GM12875 (cell line): ENCODE results near the gene ACACB.

ENCODE experiments used
- H3K4me3 ChIP-seq: one replicate; pipeline ENCODE4 v1.5.1; 2011; ENCODE audit warnings: low read depth, low read length, control low read depth
- TF ChIP-seq, protein P1 (sequence below): IDR thresholded peaks from 2 replicates; pipeline ENCODE4 v1.5.1; 2011; ENCODE audit warnings: low read depth, mild to moderate bottlenecking, control low read depth, inconsistent platforms, low read length, moderate library complexity, borderline replicate concordance; ENCODE audit not compliant: insufficient read depth

Gene ACACB

DNA sequence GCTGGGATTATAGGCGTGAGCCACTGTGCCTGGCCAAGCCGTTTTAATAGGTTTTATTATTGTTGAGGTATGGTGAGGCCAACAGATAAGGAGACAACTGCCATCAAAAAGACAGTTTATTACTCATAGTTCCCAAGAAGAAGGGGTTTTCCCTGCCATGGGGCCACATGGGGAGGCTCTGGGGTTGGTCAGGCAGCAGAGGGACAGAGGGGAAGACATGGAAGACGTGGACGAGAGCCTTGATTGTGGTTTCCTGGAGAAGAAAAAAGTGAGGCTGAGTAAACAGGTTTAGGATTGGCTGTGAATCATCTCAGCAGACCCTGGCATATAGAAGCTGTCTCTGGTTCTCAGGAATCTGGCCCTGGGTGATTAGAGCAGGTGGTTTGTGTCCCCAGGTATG, 122.8 kb downstream of the ACACB start:
- TF ChIP-seq, protein P1, sequence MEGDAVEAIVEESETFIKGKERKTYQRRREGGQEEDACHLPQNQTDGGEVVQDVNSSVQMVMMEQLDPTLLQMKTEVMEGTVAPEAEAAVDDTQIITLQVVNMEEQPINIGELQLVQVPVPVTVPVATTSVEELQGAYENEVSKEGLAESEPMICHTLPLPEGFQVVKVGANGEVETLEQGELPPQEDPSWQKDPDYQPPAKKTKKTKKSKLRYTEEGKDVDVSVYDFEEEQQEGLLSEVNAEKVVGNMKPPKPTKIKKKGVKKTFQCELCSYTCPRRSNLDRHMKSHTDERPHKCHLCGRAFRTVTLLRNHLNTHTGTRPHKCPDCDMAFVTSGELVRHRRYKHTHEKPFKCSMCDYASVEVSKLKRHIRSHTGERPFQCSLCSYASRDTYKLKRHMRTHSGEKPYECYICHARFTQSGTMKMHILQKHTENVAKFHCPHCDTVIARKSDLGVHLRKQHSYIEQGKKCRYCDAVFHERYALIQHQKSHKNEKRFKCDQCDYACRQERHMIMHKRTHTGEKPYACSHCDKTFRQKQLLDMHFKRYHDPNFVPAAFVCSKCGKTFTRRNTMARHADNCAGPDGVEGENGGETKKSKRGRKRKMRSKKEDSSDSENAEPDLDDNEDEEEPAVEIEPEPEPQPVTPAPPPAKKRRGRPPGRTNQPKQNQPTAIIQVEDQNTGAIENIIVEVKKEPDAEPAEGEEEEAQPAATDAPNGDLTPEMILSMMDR: no peak
- H3K4me3 ChIP-seq: no peak overlapping the region

DNA sequence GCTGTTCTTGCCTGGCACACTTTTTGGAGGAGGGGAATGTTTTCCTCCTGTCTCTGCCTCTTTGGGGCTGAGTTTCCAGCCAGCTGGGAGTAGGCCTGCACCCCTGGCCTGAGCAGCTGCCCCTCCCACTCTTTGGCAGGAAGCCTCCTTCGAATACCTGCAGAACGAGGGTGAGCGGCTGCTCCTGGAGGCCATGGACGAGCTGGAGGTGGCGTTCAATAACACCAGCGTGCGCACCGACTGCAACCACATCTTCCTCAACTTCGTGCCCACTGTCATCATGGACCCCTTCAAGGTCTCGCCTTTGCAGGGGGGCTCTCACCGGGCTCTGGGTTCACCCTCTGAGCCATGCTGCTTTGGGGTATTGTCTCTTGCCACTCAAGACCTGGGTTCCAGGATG, 123.3 kb downstream of the ACACB start:
- TF ChIP-seq, protein P1: no peak
- H3K4me3 ChIP-seq: no peak overlapping the region

DNA sequence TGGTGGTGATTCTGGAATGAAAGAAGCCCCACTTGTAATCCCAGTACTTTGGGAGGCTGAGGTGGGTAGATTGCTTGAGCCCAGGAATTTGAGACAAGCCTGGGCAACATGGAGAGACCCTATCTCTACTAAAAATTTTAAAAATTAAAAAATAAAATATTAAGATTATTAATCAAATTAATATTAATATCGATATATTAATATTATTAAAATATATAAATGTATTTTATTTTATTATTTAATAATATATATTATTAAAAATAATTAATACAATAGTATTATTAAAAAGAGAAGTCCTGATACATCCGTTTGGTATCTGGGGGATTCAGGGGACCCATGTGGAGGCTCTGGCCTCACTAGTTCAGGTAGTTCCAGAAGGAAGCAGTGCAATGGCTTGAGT, 124.0 kb downstream of the ACACB start:
- no peak overlapping the region for H3K4me3 ChIP-seq
- TF ChIP-seq, protein P1: no peak

DNA sequence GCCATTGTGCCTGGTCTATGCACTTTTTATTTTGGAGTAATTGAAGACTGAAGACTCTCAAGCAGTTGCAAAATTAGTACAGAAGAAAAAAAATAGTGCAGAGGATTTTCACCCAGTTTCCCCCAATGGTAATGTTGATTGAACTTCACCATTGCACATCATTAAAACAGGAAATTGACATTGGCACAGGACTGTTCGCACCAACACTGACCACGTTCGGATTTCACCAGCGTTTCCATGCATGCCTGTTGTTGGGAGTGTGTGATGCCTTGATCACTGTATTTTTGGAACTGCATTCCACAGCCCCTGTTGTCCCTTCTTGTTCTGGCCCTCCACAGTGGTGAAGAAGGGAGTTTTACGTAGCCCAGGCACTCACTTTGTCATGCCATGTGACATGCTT, 125.5 kb downstream of the ACACB start:
- no peak overlapping the region for H3K4me3 ChIP-seq
- TF ChIP-seq, protein P1: no peak

DNA sequence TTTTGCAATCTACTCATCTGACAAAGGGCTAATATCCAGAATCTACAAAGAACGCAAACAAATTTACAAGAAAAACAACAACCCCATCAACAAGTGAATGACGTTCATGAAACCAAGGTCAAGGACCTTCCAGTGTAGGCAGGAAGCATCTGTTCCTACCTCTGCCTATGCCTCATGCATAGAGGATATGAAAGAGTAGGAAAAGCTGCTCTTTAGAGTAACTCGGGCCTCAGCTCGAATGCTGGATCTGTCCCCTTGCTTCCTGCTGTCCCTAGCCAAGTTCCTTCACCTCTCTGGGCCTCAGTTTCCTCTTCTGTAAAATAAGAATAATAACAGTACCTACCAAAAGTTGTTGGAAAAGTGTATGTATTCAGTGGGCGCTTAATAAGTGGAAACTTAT, 127.7 kb downstream of the ACACB start:
- TF ChIP-seq, protein P1: no peak
- H3K4me3 ChIP-seq: no peak overlapping the region

DNA sequence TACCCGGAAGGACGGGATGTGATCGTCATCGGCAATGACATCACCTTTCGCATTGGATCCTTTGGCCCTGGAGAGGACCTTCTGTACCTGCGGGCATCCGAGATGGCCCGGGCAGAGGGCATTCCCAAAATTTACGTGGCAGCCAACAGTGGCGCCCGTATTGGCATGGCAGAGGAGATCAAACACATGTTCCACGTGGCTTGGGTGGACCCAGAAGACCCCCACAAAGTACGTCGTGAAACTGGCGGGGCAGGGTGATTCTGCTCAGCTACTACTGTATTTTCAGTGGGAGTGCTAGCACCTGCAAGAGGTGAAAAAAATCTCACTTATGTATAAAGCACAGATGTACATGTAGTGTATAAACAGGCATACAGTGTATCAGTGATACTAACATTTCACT, 129.8 kb downstream of the ACACB start:
- H3K4me3 ChIP-seq: no peak overlapping the region
- TF ChIP-seq, protein P1: no peak

DNA sequence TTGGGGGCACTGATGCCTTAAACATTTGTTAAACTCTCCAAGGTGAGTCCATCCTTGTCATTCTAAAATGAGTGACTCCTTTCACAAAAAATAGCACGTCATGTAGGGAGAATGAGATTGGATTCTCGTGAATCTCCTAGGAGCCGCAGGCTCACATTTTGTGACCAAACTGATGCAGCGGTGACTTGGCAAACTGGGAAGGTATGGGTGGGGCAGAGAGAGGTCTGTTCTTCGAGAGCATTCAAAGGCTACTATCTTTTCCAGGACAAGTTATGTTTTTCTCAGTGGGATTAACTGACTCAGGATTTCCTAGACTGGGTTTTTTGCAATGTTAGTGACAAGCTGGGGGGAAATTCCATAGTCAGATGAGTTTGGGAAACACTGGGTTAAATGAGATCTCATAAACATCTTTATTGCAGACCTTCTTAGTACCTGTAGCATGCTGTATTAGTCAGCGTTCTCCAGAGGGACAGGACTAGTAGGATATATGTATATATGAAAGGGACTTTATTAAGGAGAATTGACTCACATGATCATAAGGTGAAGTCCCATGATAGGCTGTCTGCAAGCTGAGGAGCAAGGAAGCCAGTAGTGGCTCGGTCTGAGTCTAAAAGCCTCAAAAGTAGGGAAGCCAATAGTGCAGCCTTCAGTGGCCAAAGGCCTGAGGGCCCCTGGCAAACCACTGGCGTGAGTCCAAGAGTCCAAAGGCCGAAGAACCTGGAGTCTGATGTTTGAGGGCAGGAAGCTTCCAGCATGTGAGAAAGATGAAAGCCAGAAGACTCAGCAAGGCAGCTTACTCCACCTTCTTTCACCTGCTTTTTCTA, 131.7 kb downstream of the ACACB start:
- H3K4me3 ChIP-seq: no peak overlapping the region
- TF ChIP-seq, protein P1: no peak
